HepG2 (cell line): ENCODE measurements around the gene YIPF4. TPM values are rescaled to one million over a fixed set of nuclear protein-coding genes. Genes with fewer than 3 reads are reported as not detected.

Experiments used
- ATAD3A ChIP-seq: sonication (generic); formaldehyde crosslinking; IDR thresholded peaks from 2 replicates; pipeline ENCODE4 v1.4.0; 2020; ENCODE audit warnings: missing genetic modification reagents
- BCLAF1 ChIP-seq: fragments of 450-650 bp; IDR thresholded peaks from 2 replicates; pipeline ENCODE4 v1.6.1; 2017; ENCODE audit warnings: mild to moderate bottlenecking
- HDAC2 ChIP-seq: sonication (generic); formaldehyde crosslinking; IDR thresholded peaks from 2 replicates; pipeline ENCODE4 v1.4.0; 2020; ENCODE audit warnings: missing genetic modification reagents
- HNRNPUL1 ChIP-seq: fragments of 200-400 bp; formaldehyde crosslinking; IDR thresholded peaks from 2 replicates; pipeline ENCODE4 v1.6.1; 2017; ENCODE audit warnings: low read depth, mild to moderate bottlenecking, low read length, moderate library complexity
- NR3C1 ChIP-seq: sonication (generic); formaldehyde crosslinking; IDR thresholded peaks from 2 replicates; pipeline ENCODE4 v1.4.0; 2020; ENCODE audit warnings: missing genetic modification reagents
- POLR2AphosphoS5 ChIP-seq: IDR thresholded peaks from 2 replicates; pipeline ENCODE4 v1.6.1; 2012; ENCODE audit warnings: low read depth, low read length
- SAP130 ChIP-seq: IDR thresholded peaks from 2 replicates; pipeline ENCODE4 v1.6.1; 2016; ENCODE audit warnings: low read depth
- ZBTB37 ChIP-seq: sonication (generic); formaldehyde crosslinking; IDR thresholded peaks from 2 replicates; pipeline ENCODE4 v1.4.0; 2020; ENCODE audit warnings: mild to moderate bottlenecking, missing genetic modification reagents
- ZBTB4 ChIP-seq: sonication (generic); formaldehyde crosslinking; IDR thresholded peaks from 2 replicates; pipeline ENCODE4 v1.4.0; 2020; ENCODE audit warnings: missing genetic modification reagents, mild to moderate bottlenecking, borderline replicate concordance
- ZBTB8A ChIP-seq: sonication (generic); formaldehyde crosslinking; IDR thresholded peaks from 2 replicates; pipeline ENCODE4 v1.4.0; 2020; ENCODE audit warnings: mild to moderate bottlenecking, low read depth, missing genetic modification reagents, borderline replicate concordance
- ZNF205 ChIP-seq: IDR thresholded peaks from 2 replicates; pipeline ENCODE4 v1.6.1; 2018; ENCODE audit warnings: missing biosample characterization, missing genetic modification reagents
- ZNF687 ChIP-seq: sonication (generic); formaldehyde crosslinking; IDR thresholded peaks from 2 replicates; pipeline ENCODE4 v1.5.1; 2020; ENCODE audit warnings: mild to moderate bottlenecking, missing genetic modification reagents, moderate library complexity
- ZNF746 ChIP-seq: sonication (generic); formaldehyde crosslinking; IDR thresholded peaks from 2 replicates; pipeline ENCODE4 v1.8.0; 2022; ENCODE audit warnings: mild to moderate bottlenecking, missing genetic modification reagents
- ZNF75D ChIP-seq: sonication (generic); formaldehyde crosslinking; IDR thresholded peaks from 2 replicates; pipeline ENCODE4 v1.8.1; 2023; ENCODE audit warnings: missing genetic modification reagents, mild to moderate bottlenecking, borderline replicate concordance
- ZNF777 ChIP-seq: sonication (generic); formaldehyde crosslinking; IDR thresholded peaks from 2 replicates; pipeline ENCODE4 v1.4.0; 2020; ENCODE audit warnings: missing genetic modification reagents
- ZNF792 ChIP-seq: IDR thresholded peaks from 2 replicates; pipeline ENCODE4 v1.6.1; 2016
- ZNF883 ChIP-seq: sonication (generic); formaldehyde crosslinking; IDR thresholded peaks from 2 replicates; pipeline ENCODE4 v1.5.1; 2020; ENCODE audit warnings: mild to moderate bottlenecking, missing genetic modification reagents; ENCODE audit errors: not compliant biosample characterization
- ZSCAN22 ChIP-seq: sonication (generic); formaldehyde crosslinking; IDR thresholded peaks from 2 replicates; pipeline ENCODE4 v1.4.0; 2020; ENCODE audit warnings: mild to moderate bottlenecking, missing genetic modification reagents
- polyA plus RNA-seq, 8 experiments: library from polyadenylated mRNA; depleted of rRNA in 3 of 8; stranded (reverse) in 7 of 8; unstranded in 1 of 8; fragments of >200 nt; fragmentation: Illumina TruSeq in 4 of 8; extraction: Trizol in 4 of 8; gene quantifications; 2 replicates each; pipeline versions ENCODE4 v1.2.1 to v1.2.3, GENCODE V29; 2011 to 2016; ENCODE audit warnings: low read depth in 4 of 8, missing spikeins in 1 of 8, mixed read lengths in 1 of 8; ENCODE audit not compliant: insufficient read depth in 1 of 8
- total RNA-seq, 5 experiments: library from RNA; depleted of rRNA; stranded (reverse); fragments of >200 nt; fragmentation: Illumina TruSeq; extraction: Trizol; gene quantifications; 2 replicates each; pipeline ENCODE4 v1.2.3, GENCODE V29; 2016; ENCODE audit warnings: low read depth in 1 of 5

The YIPF4 gene
- total and polyA plus RNA-seq, 2 of the 13 experiments (the other 11 are each of a cell fraction or from before 2014, with no cell fraction given), result 19.0 to 43.9 TPM

- TF ChIP-seq ZBTB37 (CRISPR knock-in tag) (no peak; the same call in 1 of the 2 replicates), NR3C1 (CRISPR knock-in tag) (no peak), ZNF205 (CRISPR knock-in tag) (peak; percentile 44; the same call in 1 of the 2 replicates), ZNF75D (CRISPR knock-in tag) (0 out of 2 replicates have a peak, but pooled peaks have one; percentile 14), HDAC2 (peak; percentile 79), ZNF883 (CRISPR knock-in tag) (peak; percentile 94), ZBTB4 (CRISPR knock-in tag) (peak; percentile 74; the same call in 1 of the 2 replicates), POLR2AphosphoS5 (peak; percentile 88), ZBTB8A (CRISPR knock-in tag) (0 out of 2 replicates have a peak, but pooled peaks have one; percentile 68), ZNF792 (CRISPR knock-in tag) (peak; percentile 51; the same call in 1 of the 2 replicates), SAP130 (peak; percentile 99), ZSCAN22 (CRISPR knock-in tag) (no peak), BCLAF1 (no peak), ZNF777 (CRISPR knock-in tag) (peak; percentile 73), HNRNPUL1 (no peak), ZNF746 (CRISPR knock-in tag) (peak; percentile 69; the same call in 1 of the 2 replicates), ZNF687 (CRISPR knock-in tag) (peak; percentile 96), ATAD3A (no peak)
These were observed at the start of gene YIPF4 (continued) for GRCh38 chr2:32277674-32278477.
